NCI-H2196 (cell line): ENCODE results near the gene RPS6KA1.
"Not testable (repeated sequence)": the region's sequence is repeated elsewhere in the genome, so short reads cannot be mapped to it uniquely, and the experiment has no call there.

Experiments
- DNase-seq: peaks from one replicate; lab custom pipeline; 2025; ENCODE audit not compliant: unreplicated experiment; lab: John Stamatoyannopoulos, UW

Gene RPS6KA1

GRCh38 chr1:26593385-26593784 is 63.8 kb downstream of the RPS6KA1 start:
- DNase-seq: no peak

- not testable (repeated sequence) for DNase-seq
Observed at GRCh38 chr1:26594593-26594992, 65.0 kb downstream of the RPS6KA1 start.

DNA sequence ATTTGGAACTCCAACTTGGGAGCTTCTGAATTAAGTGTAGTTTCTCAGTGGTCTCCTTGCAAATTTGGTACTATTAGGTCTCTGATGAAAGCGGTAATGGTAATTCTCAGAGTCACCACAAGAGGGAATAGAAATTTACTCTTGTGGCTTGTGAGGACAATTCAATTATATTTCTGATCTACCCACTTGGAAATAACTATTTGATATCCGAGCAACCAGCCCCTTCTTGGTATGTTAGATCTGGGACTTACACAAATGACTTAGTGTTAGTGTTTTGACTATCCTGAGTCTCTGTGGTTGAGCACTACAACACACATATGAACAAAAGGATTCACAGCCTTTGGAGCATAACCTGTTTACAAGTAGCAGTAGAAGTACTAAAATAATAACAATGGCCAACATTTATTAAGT is 68.1 kb downstream of the RPS6KA1 start:
- DNase-seq: peak; percentile 69

DNA sequence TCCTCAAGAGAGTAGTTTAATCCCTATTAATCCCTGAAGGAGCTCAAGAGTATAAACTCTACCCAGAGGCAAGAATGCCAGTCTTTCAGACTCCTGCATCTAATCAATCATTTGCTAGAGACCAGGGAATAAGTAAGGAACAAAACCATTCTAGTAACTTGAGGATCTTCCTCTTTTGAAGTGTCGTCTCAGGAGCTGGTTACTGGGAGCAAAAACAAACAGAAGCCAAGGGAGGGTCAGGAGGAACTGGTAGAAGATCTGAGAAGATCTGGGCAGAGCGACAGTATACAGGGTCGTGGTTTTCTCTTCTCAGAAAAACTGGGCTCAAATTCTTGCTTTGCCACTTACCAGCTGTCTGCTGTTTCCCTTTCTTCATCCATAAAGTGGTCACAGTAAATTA is 69.3 kb downstream of the RPS6KA1 start:
- no peak for DNase-seq

GRCh38 chr1:26602378-26602959 is 72.9 kb downstream of the RPS6KA1 start:
- peak; percentile 61 for DNase-seq

DNA sequence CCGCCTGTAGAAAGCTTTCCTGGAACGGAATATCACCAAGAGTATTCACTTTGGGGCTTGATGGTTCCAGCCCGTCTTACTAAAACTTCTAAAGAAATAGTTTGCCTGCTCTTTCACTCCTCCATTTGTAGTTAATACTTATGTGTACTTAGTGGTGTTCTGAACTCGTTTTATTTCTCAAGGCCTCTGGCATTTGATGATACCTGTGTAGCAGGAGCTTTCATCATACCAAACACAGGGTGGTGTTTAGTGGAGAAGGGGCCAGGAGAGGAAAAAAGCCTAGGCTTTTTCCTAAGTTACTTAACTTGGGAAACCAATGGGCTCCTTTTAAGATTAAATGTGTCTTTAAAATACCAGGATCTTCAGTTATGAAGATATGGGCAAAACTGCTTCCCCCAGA is 74.3 kb downstream of the RPS6KA1 start:
- no peak for DNase-seq

DNA sequence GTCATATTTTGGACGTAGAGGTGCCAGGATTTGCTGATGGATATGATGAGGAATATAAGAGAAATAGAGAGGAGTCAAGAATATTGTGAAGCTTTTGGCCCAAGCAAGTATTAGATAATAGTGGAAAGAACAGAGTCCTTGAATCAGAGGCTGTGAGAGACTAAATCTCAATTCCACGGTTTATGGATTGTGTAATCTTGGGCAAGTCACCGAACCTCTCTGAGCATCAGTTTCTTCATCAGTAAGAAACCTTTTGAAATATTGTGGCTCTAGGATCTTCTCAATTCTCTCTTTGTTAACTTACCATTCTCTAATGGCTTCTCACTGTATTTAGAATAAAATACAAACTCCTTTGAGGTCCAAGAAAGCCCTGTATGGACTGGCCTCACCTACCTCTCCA is 77.6 kb downstream of the RPS6KA1 start:
- no peak for DNase-seq

GRCh38 chr1:26608895-26609294 is 79.3 kb downstream of the RPS6KA1 start:
- no peak for DNase-seq

GRCh38 chr1:26610781-26611180 is 81.2 kb downstream of the RPS6KA1 start:
- no peak for DNase-seq

- not testable (repeated sequence) for DNase-seq
Observed at GRCh38 chr1:26612627-26613026, 83.1 kb downstream of the RPS6KA1 start.

GRCh38 chr1:26614655-26615411 is 85.3 kb downstream of the RPS6KA1 start:
- no peak for DNase-seq

DNA sequence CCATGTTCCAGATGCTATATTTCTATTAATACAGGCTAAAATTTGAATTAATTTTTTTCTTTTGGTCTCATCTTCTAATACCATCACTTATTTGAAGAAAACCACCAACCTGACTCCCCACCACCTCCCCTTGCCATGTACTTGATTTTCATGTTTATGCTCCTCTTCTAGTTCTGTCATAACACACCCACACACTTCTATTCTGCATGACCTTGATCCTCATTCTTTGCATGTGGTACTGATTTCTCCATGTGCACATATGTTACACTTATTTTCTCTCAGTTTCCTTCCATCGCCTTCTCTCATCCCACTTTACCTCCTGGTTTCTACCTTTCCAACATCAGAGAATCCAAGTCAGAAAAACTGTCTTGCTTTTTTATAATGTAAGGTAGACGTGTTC is 87.3 kb downstream of the RPS6KA1 start:
- DNase-seq: no peak

DNA sequence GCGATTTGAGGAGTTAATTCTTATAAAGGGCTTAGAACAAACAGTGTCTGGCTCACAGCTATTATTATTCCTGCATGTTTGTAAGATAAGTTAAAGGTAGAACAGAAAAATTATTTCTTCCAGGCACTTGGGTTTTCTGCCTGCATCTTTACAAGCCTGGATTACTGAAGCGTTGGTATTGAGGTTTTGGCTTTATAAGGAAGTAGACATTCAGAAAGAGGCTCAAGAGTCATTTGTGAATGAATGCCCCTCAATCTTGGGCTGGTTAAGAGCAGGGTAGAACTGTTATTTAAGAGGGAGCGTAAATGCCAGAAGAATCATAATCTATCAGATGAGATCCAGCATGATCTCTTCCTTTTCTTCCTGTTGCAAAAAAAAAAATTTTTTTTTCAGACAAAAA is 89.0 kb downstream of the RPS6KA1 start:
- DNase-seq: no peak
